CD4-positive, alpha-beta T cell treated with Interleukin-1 beta for 1 hour (primary cell): ENCODE measurements around the gene GCN1.

Source experiments
- DNase-seq, 2 donors: peaks; one replicate each; pipeline ENCODE4 v3.0.0-alpha.2; 2020 to 2022

GCN1 gene

GRCh38 chr12:120181991-120182631 is 12.4 kb downstream of the GCN1 start:
- no peak for DNase-seq

GRCh38 chr12:120180975-120181374 is 13.5 kb downstream of the GCN1 start:
- DNase-seq = no peak

- no peak for DNase-seq
These were observed 19.0 kb downstream of the GCN1 start for GRCh38 chr12:120175537-120175936.

GRCh38 chr12:120175062-120175461 is 19.5 kb downstream of the GCN1 start:
- no peak for DNase-seq

- DNase-seq = no peak
These were observed 22.5 kb downstream of the GCN1 start for GRCh38 chr12:120172053-120172452.

GRCh38 chr12:120170631-120171030 is 23.9 kb downstream of the GCN1 start:
- DNase-seq = no peak

- DNase-seq = no peak
These were observed 24.6 kb downstream of the GCN1 start for GRCh38 chr12:120169946-120170345.

- no peak for DNase-seq
These were observed 26.2 kb downstream of the GCN1 start for GRCh38 chr12:120168337-120168736.

GRCh38 chr12:120167529-120168095 is 26.9 kb downstream of the GCN1 start:
- DNase-seq = no peak

- DNase-seq = no peak
These were observed 30.2 kb downstream of the GCN1 start for GRCh38 chr12:120164293-120164692.

- DNase-seq = no peak
These were observed 31.8 kb downstream of the GCN1 start for GRCh38 chr12:120162763-120163162.

- DNase-seq = no peak
These were observed 32.7 kb downstream of the GCN1 start for GRCh38 chr12:120161852-120162251.

GRCh38 chr12:120159509-120160237 is 34.8 kb downstream of the GCN1 start:
- DNase-seq = no peak

GRCh38 chr12:120158351-120158750 is 36.2 kb downstream of the GCN1 start:
- DNase-seq = no peak

GRCh38 chr12:120157678-120158077 is 36.8 kb downstream of the GCN1 start:
- DNase-seq = no peak

- DNase-seq = no peak
These were observed 37.9 kb downstream of the GCN1 start for GRCh38 chr12:120156315-120157259.

- DNase-seq = no peak
These were observed 39.4 kb downstream of the GCN1 start for GRCh38 chr12:120155072-120155471.

GRCh38 chr12:120150919-120151525 is 43.5 kb downstream of the GCN1 start:
- no peak for DNase-seq

GRCh38 chr12:120148011-120148410 is 46.5 kb downstream of the GCN1 start:
- no peak for DNase-seq

GRCh38 chr12:120145164-120145563 is 49.4 kb downstream of the GCN1 start:
- DNase-seq = no peak

- no peak for DNase-seq
These were observed 50.3 kb downstream of the GCN1 start for GRCh38 chr12:120144215-120144614.

GRCh38 chr12:120142231-120142877 is 52.2 kb downstream of the GCN1 start:
- DNase-seq = no peak
